Ovary (tissue), 9 donors: ENCODE results near the gene TGFBR2. TPM values are rescaled to one million over a fixed set of nuclear protein-coding genes. Genes with fewer than 3 reads are reported as not detected.
A peak's percentile ranks its signal among the peaks of the same experiment; 100 is the strongest.

Experiments
- DNase-seq, 5 donors: peaks; one replicate each; pipeline ENCODE4 v3.0.0-alpha.2; 2019 to 2020
- H3K27ac ChIP-seq, 2 donors: fragments of 200-600 bp; one replicate each; pipeline versions ENCODE4 v1.5.1 to v1.8.0; 2019 to 2022
- H3K27me3 ChIP-seq: fragments of 200-600 bp; one replicate; pipeline ENCODE4 v1.8.0; 2022
- H3K36me3 ChIP-seq: fragments of 200-600 bp; sonication (generic); one replicate; pipeline ENCODE4 v1.5.1; 2019
- H3K4me1 ChIP-seq: one replicate; pipeline ENCODE4 v1.8.1; 2013; ENCODE audit warnings: mild to moderate bottlenecking, moderate library complexity; ENCODE audit not compliant: insufficient read depth
- H3K4me3 ChIP-seq: fragments of 200-600 bp; sonication (generic); one replicate; pipeline ENCODE4 v1.5.1; 2017
- H3K9me3 ChIP-seq, 2 donors: fragments of 200-600 bp in 1 of 2; sonication (generic) in 1 of 2; one replicate each; pipeline versions ENCODE4 v1.5.1 to v1.8.1; 2013 to 2019; ENCODE audit warnings: mild to moderate bottlenecking in 1 of 2, moderate library complexity in 1 of 2
- EP300 ChIP-seq: sonication (generic); formaldehyde crosslinking; IDR thresholded peaks from one replicate; pipeline ENCODE4 v1.6.1; 2017; ENCODE audit warnings: antibody characterized with exemption
- POLR2A ChIP-seq: fragments of 450-650 bp; IDR thresholded peaks from one replicate; pipeline ENCODE4 v1.6.1; 2017; ENCODE audit warnings: antibody characterized with exemption, mild to moderate bottlenecking, moderate library complexity
- WGBS, 3 donors: extraction: QIAGEN DNeasy Blood & Tissue Kit in 1 of 3; methylation state at CpG; one replicate each; pipeline versions ENCODE4 v1.1.5 to v1.1.7; 2013 to 2017; 5-methylcytosine and 5-hydroxymethylcytosine counted together
- intact Hi-C, 4 donors: fragments of 100-400 bp; cut with DNase I; formaldehyde crosslinking; loops; one replicate each; pipeline versions ENCODE4 v1.11.0 to v1.15.1; 2022 to 2023
- polyA plus RNA-seq, 2 donors: library from polyadenylated mRNA; stranded (reverse); fragments of 200-250 nt in 1 of 2; fragments of 350-450 nt in 1 of 2; fragmentation: Illumina TruSeq in 1 of 2; extraction: RNeasy Lipid Tissue Mini Kit (QIAGEN cat#74804) in 1 of 2; gene quantifications; one replicate each; pipeline ENCODE4 v1.2.3, GENCODE V29; 2013 to 2014
- total RNA-seq, 7 donors: library from RNA; depleted of rRNA in 2 of 7; stranded (reverse); fragments of >200 nt in 2 of 7; fragmentation: NEBNext Ultra II Directional in 3 of 7; extraction: Animal tissue kit (Norgen Biotek cat#: 25700) in 3 of 7; gene quantifications; one replicate each; pipeline versions ENCODE4 v1.1.0 to v1.2.4, GENCODE V29; 2016 to 2023
- TF ChIP-seq, protein P1 (sequence below), 3 donors: fragments of 450-650 bp in 2 of 3; fragments of 200-600 bp in 1 of 3; IDR thresholded peaks; one replicate each; pipeline versions ENCODE4 v1.5.1 to v1.8.0; 2016 to 2022; ENCODE audit warnings: antibody characterized with exemption in 3 of 3, mild to moderate bottlenecking in 1 of 3
- donor health status: DM: no; HTN: no; CAD: no; lungs with moderate emphysema.
- donor health status: DM: no; HTN: no; CAD: no.
- donor health status: Bipolar disorder and iron deficiency.
- donor health status: DM: yes; HTN: yes; CAD: no.
- donor health status: DM: no; HTN: no; CAD: no.
- donor health status: DM: yes; HTN: yes; CAD: no.

Gene TGFBR2
- total and polyA plus RNA-seq, 9 donors = 26.8 to 158 (median 53.8) TPM

DNA sequence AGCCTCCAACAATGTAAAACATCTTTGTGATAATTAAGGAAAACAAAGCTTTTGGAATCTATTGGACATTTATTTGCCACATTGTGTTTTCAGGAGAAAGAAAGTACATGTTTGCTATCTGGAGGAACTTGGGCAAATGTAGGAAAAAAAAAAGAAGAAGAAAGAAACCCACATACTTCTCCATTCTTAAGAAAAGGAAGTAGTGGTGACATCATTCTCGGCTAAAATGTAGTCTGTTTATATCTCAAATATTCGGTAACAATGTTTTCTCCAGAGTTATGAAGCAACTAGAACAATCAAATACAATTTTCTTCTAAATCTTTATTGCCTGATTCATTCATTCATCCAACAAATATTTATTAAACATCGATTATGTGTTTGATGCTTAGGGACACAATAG, 2.3 kb upstream of the TGFBR2 start:
- H3K36me3 ChIP-seq = no peaks in the 10 kb centered on the region
- no peak overlapping the region for H3K4me3 ChIP-seq
- no peaks in the 10 kb centered on the region for H3K27me3 ChIP-seq
- no peaks in the 10 kb centered on the region for H3K4me1 ChIP-seq
- WGBS, 3 donors = 84 to 86% (median 84%) methylated on average over 3 of the region's 3 CpGs
- no peak for DNase-seq
- no peaks in the 10 kb centered on the region for H3K9me3 ChIP-seq
- TF ChIP-seq EP300 (no peak), POLR2A (no peak)
- TF ChIP-seq, protein P1, sequence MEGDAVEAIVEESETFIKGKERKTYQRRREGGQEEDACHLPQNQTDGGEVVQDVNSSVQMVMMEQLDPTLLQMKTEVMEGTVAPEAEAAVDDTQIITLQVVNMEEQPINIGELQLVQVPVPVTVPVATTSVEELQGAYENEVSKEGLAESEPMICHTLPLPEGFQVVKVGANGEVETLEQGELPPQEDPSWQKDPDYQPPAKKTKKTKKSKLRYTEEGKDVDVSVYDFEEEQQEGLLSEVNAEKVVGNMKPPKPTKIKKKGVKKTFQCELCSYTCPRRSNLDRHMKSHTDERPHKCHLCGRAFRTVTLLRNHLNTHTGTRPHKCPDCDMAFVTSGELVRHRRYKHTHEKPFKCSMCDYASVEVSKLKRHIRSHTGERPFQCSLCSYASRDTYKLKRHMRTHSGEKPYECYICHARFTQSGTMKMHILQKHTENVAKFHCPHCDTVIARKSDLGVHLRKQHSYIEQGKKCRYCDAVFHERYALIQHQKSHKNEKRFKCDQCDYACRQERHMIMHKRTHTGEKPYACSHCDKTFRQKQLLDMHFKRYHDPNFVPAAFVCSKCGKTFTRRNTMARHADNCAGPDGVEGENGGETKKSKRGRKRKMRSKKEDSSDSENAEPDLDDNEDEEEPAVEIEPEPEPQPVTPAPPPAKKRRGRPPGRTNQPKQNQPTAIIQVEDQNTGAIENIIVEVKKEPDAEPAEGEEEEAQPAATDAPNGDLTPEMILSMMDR (IDR thresholded peaks at IDR 0.05) = no peak
- intact Hi-C loops = loop anchor here in 2 of 4 donors (10.0 kb wide), 2 partner anchors 81 to 149 kb away; no protein-coding TSS in a partner anchor
- H3K27ac ChIP-seq = no peak overlapping the region

DNA sequence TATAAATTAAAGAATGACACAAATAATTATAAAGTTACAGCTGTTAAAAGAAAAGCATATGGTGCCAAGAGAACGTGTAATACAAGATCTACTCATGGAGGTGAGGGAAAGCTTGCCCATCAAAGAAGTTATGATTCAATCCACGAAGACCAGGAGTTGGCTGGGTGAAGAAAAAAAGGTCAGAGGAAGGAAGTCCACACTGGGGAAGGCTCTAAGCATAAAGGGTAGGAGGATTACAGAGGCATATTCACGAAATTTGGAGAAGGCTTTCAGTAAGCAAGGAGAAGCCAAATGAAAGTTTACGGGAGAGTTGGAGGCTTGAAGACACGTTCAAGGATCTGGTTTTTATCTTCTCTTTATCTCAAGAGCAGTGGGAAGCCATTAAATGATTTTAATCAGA, 1.8 kb upstream of the TGFBR2 start:
- Histone ChIP-seq H3K36me3 (no peaks in the 10 kb centered on the region), H3K27ac (no peak overlapping the region), H3K4me3 (no peak overlapping the region), H3K27me3 (no peaks in the 10 kb centered on the region), H3K4me1 (no peaks in the 10 kb centered on the region), H3K9me3 (no peaks in the 10 kb centered on the region)
- intact Hi-C loops = loop anchor here in 2 of 4 donors (10.0 kb wide), 2 partner anchors 80 to 150 kb away; no protein-coding TSS in a partner anchor
- 83 to 87% (median 83%) methylated on average over 5 of the region's 5 CpGs for WGBS, 3 donors
- TF ChIP-seq EP300 (no peak), POLR2A (no peak)
- TF ChIP-seq, protein P1 (IDR thresholded peaks at IDR 0.05) = no peak
- no peak for DNase-seq

DNA sequence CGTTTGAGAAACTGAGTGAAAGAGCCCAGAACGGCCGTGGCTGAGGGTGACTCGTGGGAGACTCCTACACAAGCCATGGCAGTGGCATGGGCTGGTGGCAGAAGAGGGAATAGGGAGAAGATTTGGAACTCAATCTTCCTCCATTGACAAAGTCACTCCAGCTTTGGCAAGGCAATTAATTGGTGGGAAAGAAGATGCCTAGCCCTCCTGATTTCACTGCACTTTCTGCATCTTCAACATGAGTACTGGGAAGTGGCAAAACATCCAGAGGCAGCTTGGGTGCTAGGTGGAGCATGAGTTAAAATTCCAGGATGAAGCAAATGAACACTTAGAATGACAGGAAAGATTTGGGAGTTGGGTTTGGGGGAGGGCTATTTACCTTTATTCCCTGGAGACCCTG, 1.4 kb upstream of the TGFBR2 start:
- Histone ChIP-seq H3K27me3 (no peaks in the 10 kb centered on the region), H3K4me1 (no peaks in the 10 kb centered on the region), H3K36me3 (no peaks in the 10 kb centered on the region), H3K4me3 (no peak overlapping the region), H3K27ac (no peak overlapping the region), H3K9me3 (no peaks in the 10 kb centered on the region)
- intact Hi-C loops = loop anchor here in 2 of 4 donors (10.0 kb wide), 2 partner anchors 80 to 150 kb away; no protein-coding TSS in a partner anchor
- 63 to 86% (median 65%) methylated on average over 4 of the region's 4 CpGs for WGBS, 3 donors
- no peak for DNase-seq
- no peak for TF ChIP-seq POLR2A
- TF ChIP-seq EP300 = no peak
- TF ChIP-seq, protein P1 (IDR thresholded peaks at IDR 0.05) = no peak

DNA sequence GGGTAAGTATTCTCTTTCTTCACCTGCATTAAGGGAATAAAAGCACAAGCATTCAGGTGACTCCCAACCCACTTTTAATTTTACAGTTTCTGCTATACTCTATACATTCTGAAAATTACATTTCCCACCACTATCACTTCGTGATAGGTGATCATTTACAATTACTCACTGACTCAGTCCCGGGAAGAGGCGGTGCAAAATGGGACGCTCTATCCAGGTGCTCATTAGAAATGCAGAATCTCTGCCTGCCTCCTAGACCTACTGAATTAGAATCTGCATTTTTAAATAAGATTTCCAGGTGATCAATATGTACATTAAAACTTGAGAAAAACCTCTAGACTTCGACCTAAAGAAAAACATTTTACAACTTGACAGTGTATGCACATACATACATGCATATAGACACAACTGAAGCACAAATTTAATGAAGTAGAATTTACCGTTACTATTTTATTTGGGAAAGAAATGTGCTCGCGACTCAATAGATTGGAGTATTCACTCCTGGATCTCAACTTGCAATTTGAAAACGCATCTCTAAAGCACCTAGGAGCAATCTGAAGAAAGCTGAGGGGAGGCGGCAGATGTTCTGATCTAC, 598 bp upstream of the TGFBR2 start:
- H3K27ac ChIP-seq = peak overlapping the region in 1 of 2 donors; percentile 92
- no peaks in the 10 kb centered on the region for H3K4me1 ChIP-seq
- no peaks in the 10 kb centered on the region for H3K27me3 ChIP-seq
- H3K9me3 ChIP-seq = no peaks in the 10 kb centered on the region
- no peaks in the 10 kb centered on the region for H3K36me3 ChIP-seq
- TF ChIP-seq POLR2A (no peak), EP300 (no peak)
- TF ChIP-seq, protein P1 (IDR thresholded peaks at IDR 0.05) = no peak
- 11 to 18% (median 15%) methylated on average over 10 of the region's 10 CpGs for WGBS, 3 donors
- DNase-seq = no peak
- H3K4me3 ChIP-seq = peak overlapping the region; percentile 83
- intact Hi-C loops = loop anchor here in 2 of 4 donors (10.0 kb wide), 2 partner anchors 79 to 151 kb away; no protein-coding TSS in a partner anchor
